Activated CD8-positive, alpha-beta T cell treated with anti-CD3 and anti-CD28 coated beads for 36 hours (primary cell): Measurements from ENCODE around the gene PRRC2B. TPM values are rescaled to one million over a fixed set of nuclear protein-coding genes. Genes with fewer than 3 reads are reported as not detected.
"Not testable (repeated sequence)": the region's sequence is repeated elsewhere in the genome, so short reads cannot be mapped to it uniquely, and the experiment has no call there.

Source experiments
- ATAC-seq: fragments of 200-7000 bp; cut with Tn5 transposase; one replicate; pipeline ENCODE4 v1.10.0; 2021; ENCODE audit warnings: mild to moderate bottlenecking, moderate library complexity
- CTCF ChIA-PET: fragments of 350-600 bp; sonication (Branson Sonifier 250); formaldehyde crosslinking; loops from one replicate; lab custom pipeline; 2021; ENCODE audit warnings: antibody characterized with exemption; lab: Charles Lee
- POLR2A ChIA-PET: fragments of 350-600 bp; sonication (Branson Sonifier 250); formaldehyde crosslinking; loops from one replicate; lab custom pipeline; 2021; ENCODE audit warnings: antibody characterized with exemption; lab: Charles Lee
- DNase-seq: peaks from one replicate; pipeline ENCODE4 v3.0.0-alpha.2; 2020
- H3K27ac Mint-ChIP-seq: one replicate; pipeline ENCODE4 v1.8.0; 2021; ENCODE audit warnings: mild to moderate bottlenecking, mixed read lengths
- H3K27me3 Mint-ChIP-seq: one replicate; pipeline ENCODE4 v1.8.0; 2021; ENCODE audit warnings: mixed read lengths
- H3K36me3 Mint-ChIP-seq: one replicate; pipeline ENCODE4 v1.8.0; 2021; ENCODE audit warnings: low read depth, mixed read lengths
- H3K4me1 Mint-ChIP-seq: one replicate; pipeline ENCODE4 v1.8.0; 2021; ENCODE audit warnings: low read depth, mixed read lengths
- H3K4me3 Mint-ChIP-seq: one replicate; pipeline ENCODE4 v1.8.0; 2021; ENCODE audit warnings: mild to moderate bottlenecking, moderate library complexity, mixed read lengths
- H3K9me3 Mint-ChIP-seq: one replicate; pipeline ENCODE4 v1.8.0; 2021; ENCODE audit warnings: mixed read lengths
- CTCF ChIP-seq: fragments of 200-600 bp; IDR thresholded peaks from one replicate; pipeline ENCODE4 v1.8.0; 2022; ENCODE audit warnings: antibody characterized with exemption, mild to moderate bottlenecking
- intact Hi-C: fragments of 100-400 bp; cut with micrococcal nuclease; formaldehyde crosslinking; loops from one replicate; pipeline ENCODE4 v1.10.0; 2022
- total RNA-seq, 2 experiments: library from RNA; stranded (reverse); gene quantifications; one replicate each; pipeline ENCODE4 v1.2.3, GENCODE V29; 2021

Gene PRRC2B
- total RNA-seq, 2 experiments from 2014 or later: 134 to 141 TPM

DNA sequence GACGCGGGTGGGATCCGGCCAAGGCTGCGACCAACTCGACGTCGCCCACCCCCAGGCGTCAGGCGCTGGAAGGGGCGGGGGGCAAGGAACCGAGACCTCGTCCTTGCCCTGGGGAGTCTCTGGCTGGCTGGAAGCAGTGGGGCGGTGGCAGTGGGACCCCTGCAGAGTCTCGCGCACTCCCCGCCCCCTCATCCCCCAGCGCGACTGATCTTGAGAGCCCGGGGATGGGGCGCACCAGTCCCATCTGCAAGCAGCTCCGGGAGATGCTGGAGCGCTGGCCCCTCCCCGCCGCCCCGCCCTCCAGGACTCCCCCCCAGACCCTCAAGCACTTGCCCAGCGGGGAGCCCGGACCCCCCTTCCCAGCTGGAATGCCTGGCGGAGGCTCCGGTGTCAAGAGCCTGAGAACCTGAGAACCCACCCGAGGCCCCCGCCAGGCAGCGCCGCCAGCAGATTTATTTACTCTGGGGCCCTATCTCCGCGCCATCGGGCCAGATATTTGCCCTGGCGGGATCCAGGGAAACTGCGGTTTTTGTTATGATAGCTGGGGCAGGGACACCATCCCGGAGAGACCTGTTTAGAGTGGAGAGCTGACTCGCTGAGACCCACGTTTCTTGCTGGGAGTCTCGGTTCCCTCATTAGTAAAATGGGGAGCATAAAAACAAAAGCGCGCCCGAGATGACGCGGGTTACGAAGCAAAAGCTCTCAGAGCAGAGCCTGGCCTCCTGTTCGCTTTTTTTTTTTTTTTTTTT lies 152.6 kb downstream of the PRRC2B start:
- intact Hi-C loops: no loop called here
- POLR2A ChIA-PET: interaction anchor here (0.7 to 2.3 kb wide), 3 partner anchors 17 to 32 kb away, joined by 3 to 9 read pairs (median 3); no protein-coding TSS in a partner anchor
- Mint-ChIP-seq H3K4me1 (peaks cover 14% of the 10 kb centered on the region), H3K9me3 (peaks cover 26% of the 10 kb centered on the region), H3K27ac (no peak overlapping the region), H3K36me3 (peaks cover 16% of the 10 kb centered on the region), H3K4me3 (peak overlapping the region; percentile 64), H3K27me3 (peaks cover 58% of the 10 kb centered on the region)
- DNase-seq: peak; percentile 24
- peak; percentile 34 for ATAC-seq
- no peak for TF ChIP-seq CTCF
- CTCF ChIA-PET: interaction anchor here (1.0 to 1.3 kb wide), 4 partner anchors 11 to 210 kb away, joined by 3 read pairs; no protein-coding TSS in a partner anchor

- ATAC-seq, DNase-seq, H3K4me3 Mint-ChIP-seq, POLR2A ChIA-PET, intact Hi-C loops, CTCF ChIA-PET, H3K27ac Mint-ChIP-seq: not testable (repeated sequence)
- Mint-ChIP-seq H3K27me3 (peaks cover 68% of the 10 kb centered on the region), H3K9me3 (peaks cover 16% of the 10 kb centered on the region), H3K4me1 (peaks cover 14% of the 10 kb centered on the region), H3K36me3 (peaks cover 12% of the 10 kb centered on the region)
Measured at GRCh38 chr9:131549186-131549585, 155.3 kb downstream of the PRRC2B start.

Other genes with a start within 250 kb of the PRRC2B start
- 10 to 100 TPM; 36.2 to 39.8 TPM for gene FAM78A, start 117.6 kb upstream of the PRRC2B start, total RNA-seq
- gene PLPP7, start 104.4 kb upstream of the PRRC2B start, total RNA-seq: under 1 TPM in 1 of 2 experiments, not detected in 1; 0.11 TPM
- gene POMT1, start 108.8 kb downstream of the PRRC2B start, total RNA-seq: 10 to 100 TPM; 30.2 to 35.9 TPM
- gene UCK1, start 137.2 kb downstream of the PRRC2B start, total RNA-seq: 10 to 100 TPM; 16.7 to 22.1 TPM
- gene PRRT1B, start 151.4 kb downstream of the PRRC2B start, total RNA-seq: not detected